Ishikawa (cell line): ENCODE measurements around the gene STAC.

Source experiments
- CEBPB ChIP-seq: IDR thresholded peaks from 2 replicates; pipeline ENCODE4 v1.6.1; 2012
- CREB1 ChIP-seq: IDR thresholded peaks from 2 replicates; pipeline ENCODE4 v1.6.1; 2012; ENCODE audit warnings: low read depth
- EGR1 ChIP-seq: IDR thresholded peaks from 2 replicates; pipeline ENCODE4 v1.6.1; 2012
- EP300 ChIP-seq: IDR thresholded peaks from 2 replicates; pipeline ENCODE4 v1.6.1; 2012; ENCODE audit warnings: borderline replicate concordance
- FOXM1 ChIP-seq: IDR thresholded peaks from 2 replicates; pipeline ENCODE4 v1.6.1; 2012; ENCODE audit warnings: low read depth, borderline replicate concordance
- NFIC ChIP-seq: IDR thresholded peaks from 2 replicates; pipeline ENCODE4 v1.6.1; 2012
- RAD21 ChIP-seq: IDR thresholded peaks from 2 replicates; pipeline ENCODE4 v1.6.1; 2012; ENCODE audit warnings: low read depth
- TAF1 ChIP-seq: IDR thresholded peaks from 2 replicates; pipeline ENCODE4 v1.6.1; 2012; ENCODE audit warnings: low read depth, mild to moderate bottlenecking
- TCF12 ChIP-seq: IDR thresholded peaks from 2 replicates; pipeline ENCODE4 v1.6.1; 2012; ENCODE audit warnings: low read depth
- TEAD4 ChIP-seq: IDR thresholded peaks from 2 replicates; pipeline ENCODE4 v1.6.1; 2012
- YY1 ChIP-seq: IDR thresholded peaks from 2 replicates; pipeline ENCODE4 v1.6.1; 2012; ENCODE audit warnings: low read depth
- ZBTB7A ChIP-seq: IDR thresholded peaks from 2 replicates; pipeline ENCODE4 v1.6.1; 2012; ENCODE audit warnings: low read depth
- TF ChIP-seq, protein P1 (sequence below): IDR thresholded peaks from 2 replicates; pipeline ENCODE4 v1.6.1; 2012
- TF ChIP-seq, protein P2 (sequence below): IDR thresholded peaks from 2 replicates; pipeline ENCODE4 v1.6.1; 2012
- TF ChIP-seq, protein P3 (sequence below): IDR thresholded peaks from 2 replicates; pipeline ENCODE4 v1.6.1; 2012; ENCODE audit warnings: low read depth, mild to moderate bottlenecking

STAC gene

GRCh38 chr3:36494461-36495109 lies 114.3 kb downstream of the STAC start:
- TF ChIP-seq ZBTB7A = no peak
- no peak for TF ChIP-seq TCF12
- TF ChIP-seq TAF1 = no peak
- TF ChIP-seq, protein P1, sequence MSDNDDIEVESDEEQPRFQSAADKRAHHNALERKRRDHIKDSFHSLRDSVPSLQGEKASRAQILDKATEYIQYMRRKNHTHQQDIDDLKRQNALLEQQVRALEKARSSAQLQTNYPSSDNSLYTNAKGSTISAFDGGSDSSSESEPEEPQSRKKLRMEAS = no peak
- no peak for TF ChIP-seq FOXM1
- TF ChIP-seq EP300 = no peak

DNA sequence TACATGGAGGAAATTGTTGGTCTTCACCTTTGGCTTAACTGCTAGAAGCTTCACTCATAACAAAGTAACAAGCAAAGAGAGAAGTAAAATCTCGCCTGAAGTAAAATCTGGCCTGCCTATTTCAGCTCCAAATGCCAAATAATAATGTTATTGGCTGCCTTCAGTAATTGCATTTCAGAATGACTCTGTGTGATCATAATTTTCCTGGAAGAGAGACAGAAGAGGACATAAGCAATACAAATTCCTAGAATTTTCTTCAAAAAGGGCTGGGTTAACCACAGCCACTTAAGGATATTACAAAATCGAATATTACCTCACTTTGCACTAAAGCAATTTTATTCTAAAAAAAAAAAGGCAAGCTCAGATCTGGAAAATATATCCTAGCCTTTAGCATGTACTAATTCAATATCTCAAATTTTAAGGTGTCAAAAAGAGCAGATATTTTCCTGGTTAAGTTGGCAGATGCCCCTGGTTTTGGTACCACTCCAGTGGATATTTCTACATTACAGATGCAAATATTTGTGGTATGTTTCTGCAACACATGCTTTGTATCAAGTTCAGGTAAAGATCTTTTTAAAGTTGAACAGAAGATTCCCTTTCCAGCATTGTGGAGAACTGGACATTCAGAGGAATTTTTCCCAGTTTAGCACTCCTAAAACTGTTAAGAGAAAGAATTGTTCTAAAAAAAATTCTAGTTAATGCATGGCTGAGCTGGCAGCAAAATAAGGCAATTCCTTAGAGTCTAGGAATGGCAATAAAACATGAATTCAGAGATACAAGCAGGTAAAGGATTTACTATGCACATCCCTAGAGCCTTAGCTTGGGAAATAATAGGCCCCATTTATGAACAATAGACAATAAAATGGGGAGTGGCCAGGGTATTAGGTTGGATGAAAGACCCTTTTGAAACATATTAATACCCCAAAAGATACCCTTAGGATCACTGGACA lies 116.7 kb downstream of the STAC start:
- no peak for TF ChIP-seq EGR1
- TF ChIP-seq, protein P2, sequence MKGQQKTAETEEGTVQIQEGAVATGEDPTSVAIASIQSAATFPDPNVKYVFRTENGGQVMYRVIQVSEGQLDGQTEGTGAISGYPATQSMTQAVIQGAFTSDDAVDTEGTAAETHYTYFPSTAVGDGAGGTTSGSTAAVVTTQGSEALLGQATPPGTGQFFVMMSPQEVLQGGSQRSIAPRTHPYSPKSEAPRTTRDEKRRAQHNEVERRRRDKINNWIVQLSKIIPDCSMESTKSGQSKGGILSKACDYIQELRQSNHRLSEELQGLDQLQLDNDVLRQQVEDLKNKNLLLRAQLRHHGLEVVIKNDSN = no peak
- TF ChIP-seq ZBTB7A = no peak
- TF ChIP-seq TEAD4 = peak; percentile 66
- no peak for TF ChIP-seq YY1
- peak; percentile 60 for TF ChIP-seq EP300
- TF ChIP-seq TCF12 = peak; percentile 51; the same call in 1 of the 2 replicates
- peak; percentile 81 for TF ChIP-seq NFIC
- TF ChIP-seq, protein P1 = no peak
- no peak for TF ChIP-seq CREB1
- TF ChIP-seq, protein P3, sequence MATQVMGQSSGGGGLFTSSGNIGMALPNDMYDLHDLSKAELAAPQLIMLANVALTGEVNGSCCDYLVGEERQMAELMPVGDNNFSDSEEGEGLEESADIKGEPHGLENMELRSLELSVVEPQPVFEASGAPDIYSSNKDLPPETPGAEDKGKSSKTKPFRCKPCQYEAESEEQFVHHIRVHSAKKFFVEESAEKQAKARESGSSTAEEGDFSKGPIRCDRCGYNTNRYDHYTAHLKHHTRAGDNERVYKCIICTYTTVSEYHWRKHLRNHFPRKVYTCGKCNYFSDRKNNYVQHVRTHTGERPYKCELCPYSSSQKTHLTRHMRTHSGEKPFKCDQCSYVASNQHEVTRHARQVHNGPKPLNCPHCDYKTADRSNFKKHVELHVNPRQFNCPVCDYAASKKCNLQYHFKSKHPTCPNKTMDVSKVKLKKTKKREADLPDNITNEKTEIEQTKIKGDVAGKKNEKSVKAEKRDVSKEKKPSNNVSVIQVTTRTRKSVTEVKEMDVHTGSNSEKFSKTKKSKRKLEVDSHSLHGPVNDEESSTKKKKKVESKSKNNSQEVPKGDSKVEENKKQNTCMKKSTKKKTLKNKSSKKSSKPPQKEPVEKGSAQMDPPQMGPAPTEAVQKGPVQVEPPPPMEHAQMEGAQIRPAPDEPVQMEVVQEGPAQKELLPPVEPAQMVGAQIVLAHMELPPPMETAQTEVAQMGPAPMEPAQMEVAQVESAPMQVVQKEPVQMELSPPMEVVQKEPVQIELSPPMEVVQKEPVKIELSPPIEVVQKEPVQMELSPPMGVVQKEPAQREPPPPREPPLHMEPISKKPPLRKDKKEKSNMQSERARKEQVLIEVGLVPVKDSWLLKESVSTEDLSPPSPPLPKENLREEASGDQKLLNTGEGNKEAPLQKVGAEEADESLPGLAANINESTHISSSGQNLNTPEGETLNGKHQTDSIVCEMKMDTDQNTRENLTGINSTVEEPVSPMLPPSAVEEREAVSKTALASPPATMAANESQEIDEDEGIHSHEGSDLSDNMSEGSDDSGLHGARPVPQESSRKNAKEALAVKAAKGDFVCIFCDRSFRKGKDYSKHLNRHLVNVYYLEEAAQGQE = no peak
- peak; percentile 46; the same call in 1 of the 2 replicates for TF ChIP-seq FOXM1
- peak; percentile 55; the same call in 1 of the 2 replicates for TF ChIP-seq CEBPB
- TF ChIP-seq RAD21 = no peak
- TF ChIP-seq TAF1 = no peak

DNA sequence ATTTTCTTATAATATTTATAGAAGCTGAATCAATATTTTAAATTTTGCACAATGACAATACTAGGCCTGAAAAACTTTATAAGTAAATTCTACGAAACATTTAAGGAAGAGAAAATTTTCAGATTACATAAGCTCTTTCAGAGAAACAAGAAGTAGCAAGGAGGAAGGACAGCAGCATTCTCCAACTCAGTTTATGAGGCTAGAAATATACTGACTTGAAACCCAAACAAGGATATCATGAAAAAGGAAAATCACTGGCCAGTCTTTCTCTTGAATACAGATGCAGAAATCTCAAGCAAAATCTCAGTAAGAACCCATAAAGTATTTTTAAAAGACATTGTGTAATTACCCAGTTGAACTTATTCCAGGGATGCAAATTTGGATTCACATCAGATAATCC lies 121.3 kb downstream of the STAC start:
- no peak for TF ChIP-seq EGR1

DNA sequence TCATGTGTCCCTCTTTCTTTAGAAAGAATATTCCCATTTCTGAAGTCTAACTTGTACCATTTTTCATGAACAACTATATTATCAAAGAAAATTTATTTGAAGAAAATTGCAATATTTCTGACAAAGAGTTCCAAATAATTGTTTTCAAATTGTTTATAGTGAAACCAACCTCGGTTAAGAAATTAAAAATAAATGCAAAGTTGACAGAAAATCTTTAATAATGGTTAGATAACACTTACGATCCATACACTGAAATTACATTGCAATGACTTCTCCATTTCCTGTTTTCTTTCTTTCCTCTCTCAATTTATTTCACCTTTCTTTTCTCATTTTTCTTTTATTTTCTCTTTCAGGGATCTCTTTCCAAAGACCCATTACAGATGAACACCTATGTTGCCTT lies 125.1 kb downstream of the STAC start:
- no peak for TF ChIP-seq TAF1
- no peak for TF ChIP-seq EGR1
- TF ChIP-seq CREB1 = no peak
- no peak for TF ChIP-seq TCF12
- TF ChIP-seq, protein P1 = no peak
- TF ChIP-seq FOXM1 = no peak
- no peak for TF ChIP-seq ZBTB7A
- no peak for TF ChIP-seq EP300
- no peak for TF ChIP-seq TEAD4
- TF ChIP-seq, protein P2 = no peak
- TF ChIP-seq CEBPB = no peak
- no peak for TF ChIP-seq YY1
- no peak for TF ChIP-seq NFIC
- no peak for TF ChIP-seq RAD21
- TF ChIP-seq, protein P3 = no peak

- TF ChIP-seq EGR1 = no peak
- TF ChIP-seq RAD21 = no peak
These were observed 131.6 kb downstream of the STAC start for GRCh38 chr3:36511791-36512486.
